Transverse colon (tissue), 4 donors: Measurements from ENCODE around the gene LMOD1. TPM values are rescaled to one million over a fixed set of nuclear protein-coding genes. Genes with fewer than 3 reads are reported as not detected.
"Not testable (repeated sequence)": the region's sequence is repeated elsewhere in the genome, so short reads cannot be mapped to it uniquely, and the experiment has no call there.

Source experiments
- DNase-seq: peaks from one replicate; pipeline ENCODE4 v3.0.0-alpha.2; 2019
- H3K27ac ChIP-seq, 4 donors: fragments of 200-600 bp; sonication (generic); 2 replicates each; pipeline ENCODE4 v1.5.1; 2016 to 2018; ENCODE audit warnings: inconsistent platforms in 4 of 4
- H3K27me3 ChIP-seq: fragments of 200-600 bp; sonication (generic); 2 replicates; pipeline ENCODE4 v1.5.1; 2017; ENCODE audit warnings: inconsistent platforms
- H3K36me3 ChIP-seq, 4 donors: fragments of 200-600 bp; sonication (generic); 2 replicates each; pipeline ENCODE4 v1.5.1; 2017 to 2019; ENCODE audit warnings: inconsistent platforms in 4 of 4
- H3K4me1 ChIP-seq, 4 donors: fragments of 200-600 bp; sonication (generic); 2 replicates each; pipeline ENCODE4 v1.5.1; 2017 to 2020; ENCODE audit warnings: inconsistent platforms in 4 of 4
- H3K4me3 ChIP-seq, 4 donors: fragments of 200-600 bp; sonication (generic); 1 replicate in 1 of 4; 2 replicates in 3 of 4; pipeline versions ENCODE4 v1.5.1 to v1.6.1; 2017 to 2019; ENCODE audit warnings: inconsistent platforms in 4 of 4
- H3K9me3 ChIP-seq, 2 donors: fragments of 200-600 bp; sonication (generic); 2 replicates each; pipeline ENCODE4 v1.5.1; 2017 to 2019; ENCODE audit warnings: inconsistent platforms in 2 of 2
- CTCF ChIP-seq, 5 experiments: fragments of 200-600 bp in 3 of 5; fragments of 450-650 bp in 2 of 5; sonication (generic) in 3 of 5; IDR thresholded peaks; 1 replicate in 2 of 5; 2 replicates in 3 of 5; pipeline ENCODE4 v1.5.1; 2016 to 2017; ENCODE audit warnings: antibody characterized with exemption in 5 of 5, inconsistent platforms in 3 of 5, mild to moderate bottlenecking in 2 of 5, moderate library complexity in 1 of 5
- EP300 ChIP-seq: sonication (generic); formaldehyde crosslinking; IDR thresholded peaks from one replicate; pipeline ENCODE4 v1.6.1; 2017; ENCODE audit warnings: antibody characterized with exemption, low read depth
- POLR2A ChIP-seq: fragments of 450-650 bp; IDR thresholded peaks from one replicate; pipeline ENCODE4 v1.6.1; 2016; ENCODE audit warnings: antibody characterized with exemption, mild to moderate bottlenecking, moderate library complexity
- POLR2AphosphoS5 ChIP-seq, 3 donors: sonication (generic); formaldehyde crosslinking; IDR thresholded peaks; one replicate each; pipeline ENCODE4 v1.6.1; 2016; ENCODE audit warnings: antibody characterized with exemption in 3 of 3
- WGBS, 2 donors: methylation state at CpG; one replicate each; pipeline ENCODE4 v1.1.5; 2018; ENCODE audit warnings: low coverage in 1 of 2; 5-methylcytosine and 5-hydroxymethylcytosine counted together
- in situ Hi-C, 4 donors: fragments of 200-750 bp; cut with MboI; loops; one replicate each; pipeline versions ENCODE4 v1.15.0 to v1.15.1; 2017; ENCODE audit warnings: low sequenced_read_pairs in 3 of 4, low pct_ligation_motif_present in 1 of 4, low pct_unique_long_range_greater_than_20kb in 1 of 4
- intact Hi-C: fragments of 100-400 bp; cut with DNase I; formaldehyde crosslinking; loops from one replicate; pipeline ENCODE4 v1.15.1; 2023; ENCODE audit warnings: low total_unique reads
- total RNA-seq, 4 donors: library from RNA; depleted of rRNA; stranded (reverse); fragments of >200 nt; gene quantifications; one replicate each; pipeline ENCODE4 v1.1.0, GENCODE V29; 2016

Gene LMOD1
- total RNA-seq, 4 donors from 2014 or later, result 73.2 to 166 (median 115) TPM

GRCh38 chr1:201942129-201942495 is 4.2 kb downstream of the LMOD1 start:
- no peak for DNase-seq
- Histone ChIP-seq H3K4me1 (peaks cover 0 to 17% (median 3%) of the 10 kb centered on the region in 4 donors), H3K9me3 (no peaks in the 10 kb centered on the region), H3K4me3 (peak overlapping the region in 3 of 4 donors; percentile 10 to 57 (median 19)), H3K36me3 (no peaks in the 10 kb centered on the region), H3K27ac (peak overlapping the region; percentile 84 to 91 (median 87)), H3K27me3 (peaks cover 22% of the 10 kb centered on the region)
- in situ Hi-C loops (no loop called here), intact Hi-C loops (no loop called here)
- WGBS, 2 donors, result 82% methylated on average over 1 of the region's 1 CpG; no CpG with 5 or more reads in 1 of the 2 donors
- TF ChIP-seq POLR2AphosphoS5 (IDR thresholded peaks at IDR 0.05) (no peak), EP300 (no peak), CTCF (IDR thresholded peaks at IDR 0.05) (no peak), POLR2A (no peak)

- intact Hi-C loops, result no loop called here
- Histone ChIP-seq H3K27ac (peak overlapping the region; percentile 84 to 91 (median 87)), H3K4me1 (peaks cover 0 to 13% (median 2%) of the 10 kb centered on the region in 4 donors), H3K36me3 (no peaks in the 10 kb centered on the region), H3K9me3 (no peaks in the 10 kb centered on the region), H3K27me3 (peaks cover 21% of the 10 kb centered on the region), H3K4me3 (peak overlapping the region; percentile 10 to 57 (median 16))
- no peak for DNase-seq
- in situ Hi-C loops, result no loop called here
- WGBS, 2 donors, result 72% methylated on average over 18 of the region's 18 CpGs; no CpG with 5 or more reads in 1 of the 2 donors
- no peak for TF ChIP-seq CTCF (IDR thresholded peaks at IDR 0.05)
Observed at GRCh38 chr1:201941420-201942128, 4.8 kb downstream of the LMOD1 start.

- 76 to 90% methylated on average over 2 to 10 of the region's 10 CpGs for WGBS, 2 donors
- intact Hi-C loops, H3K36me3 ChIP-seq, H3K9me3 ChIP-seq, DNase-seq, in situ Hi-C loops: not testable (repeated sequence)
- H3K4me3 ChIP-seq, result peak overlapping the region in 1 of 4 donors; percentile 57
- H3K27ac ChIP-seq, result peak overlapping the region; percentile 84 to 91 (median 87)
- peaks cover 10% of the 10 kb centered on the region for H3K27me3 ChIP-seq
- H3K4me1 ChIP-seq, result peaks cover 0 to 13% (median 2%) of the 10 kb centered on the region in 4 donors
Observed at GRCh38 chr1:201940316-201940715, 6.0 kb downstream of the LMOD1 start.

GRCh38 chr1:201939574-201939973 is 6.8 kb downstream of the LMOD1 start:
- H3K4me1 ChIP-seq, result peaks cover 0 to 13% (median 2%) of the 10 kb centered on the region in 4 donors
- in situ Hi-C loops, result no loop called here
- H3K36me3 ChIP-seq, result no peaks in the 10 kb centered on the region
- H3K4me3 ChIP-seq, result peak overlapping the region in 1 of 4 donors; percentile 57
- TF ChIP-seq POLR2AphosphoS5 (IDR thresholded peaks at IDR 0.05) (no peak), CTCF (IDR thresholded peaks at IDR 0.05) (no peak), POLR2A (no peak), EP300 (no peak)
- H3K27ac ChIP-seq, result peak overlapping the region; percentile 84 to 91 (median 87)
- intact Hi-C loops, result no loop called here
- 75% methylated on average over 5 of the region's 5 CpGs; no CpG with 5 or more reads in 1 of the 2 donors for WGBS, 2 donors
- H3K9me3 ChIP-seq, result no peaks in the 10 kb centered on the region
- no peak for DNase-seq
- peaks cover 3% of the 10 kb centered on the region for H3K27me3 ChIP-seq
